GM18861 (cell line): ENCODE measurements around the gene SLC25A40.
"Not testable (repeated sequence)": the region's sequence is repeated elsewhere in the genome, so short reads cannot be mapped to it uniquely, and the experiment has no call there.

Experiments
- ATAC-seq: cut with Tn5 transposase; IDR thresholded peaks from one replicate; pipeline ENCODE4 v1.9.1; 2021; ENCODE audit not compliant: unreplicated experiment

Gene SLC25A40

GRCh38 chr7:87876040-87876868 lies at the start of gene SLC25A40, which contains the start of gene DBF4:
Gene SLC25A40 (minus strand): TSS chr7:87876360. CDS start chr7:87858727, 17,633 bp downstream.
Gene DBF4 (plus strand): TSS chr7:87876493. CDS start chr7:87876733, 240 bp downstream.
- peak; percentile 78 for ATAC-seq

GRCh38 chr7:87922759-87923395 lies 46.7 kb upstream of the SLC25A40 start:
- not testable (repeated sequence) for ATAC-seq

GRCh38 chr7:87920578-87920977 lies 44.4 kb upstream of the SLC25A40 start:
- no peak for ATAC-seq

- ATAC-seq: no peak
Observed at GRCh38 chr7:87919875-87920274, 43.7 kb upstream of the SLC25A40 start.

- no peak for ATAC-seq
Observed at GRCh38 chr7:87918740-87919139, 42.6 kb upstream of the SLC25A40 start.

GRCh38 chr7:87912121-87912520 lies 36.0 kb upstream of the SLC25A40 start:
- no peak for ATAC-seq

GRCh38 chr7:87908814-87909213 lies 32.7 kb upstream of the SLC25A40 start:
- not testable (repeated sequence) for ATAC-seq

GRCh38 chr7:87907136-87907906 lies 31.2 kb upstream of the SLC25A40 start:
- not testable (repeated sequence) for ATAC-seq

- ATAC-seq: no peak
Observed at GRCh38 chr7:87899255-87899654, 23.1 kb upstream of the SLC25A40 start.

- no peak for ATAC-seq
Observed at GRCh38 chr7:87895363-87895762, 19.2 kb upstream of the SLC25A40 start.

GRCh38 chr7:87886875-87887274 lies 10.7 kb upstream of the SLC25A40 start:
- ATAC-seq: no peak

- no peak for ATAC-seq
Observed at GRCh38 chr7:87885018-87885417, 8.9 kb upstream of the SLC25A40 start.

- ATAC-seq: no peak
Observed at GRCh38 chr7:87882151-87882937, 6.2 kb upstream of the SLC25A40 start.

- ATAC-seq: no peak
Observed at GRCh38 chr7:87878208-87878735, 2.1 kb upstream of the SLC25A40 start.

GRCh38 chr7:87877366-87878040 lies 1.3 kb upstream of the SLC25A40 start:
- ATAC-seq: no peak

- no peak for ATAC-seq
Observed at GRCh38 chr7:87876869-87877234, 692 bp upstream of the SLC25A40 start.

- peak; percentile 8 for ATAC-seq
Observed at GRCh38 chr7:87875151-87876039, 765 bp downstream of the SLC25A40 start.

- ATAC-seq: no peak
Observed at GRCh38 chr7:87874066-87874465, 2.1 kb downstream of the SLC25A40 start.

GRCh38 chr7:87873328-87873727 lies 2.8 kb downstream of the SLC25A40 start:
- ATAC-seq: not testable (repeated sequence)
